T1000 (cell line): ENCODE data around the gene MSI2.

Experiments used
- DNase-seq: peaks from one replicate; lab custom pipeline; 2025; ENCODE audit warnings: mixed read lengths; lab: John Stamatoyannopoulos, UW

MSI2 gene

GRCh38 chr17:57318913-57319312, 62.6 kb downstream of the MSI2 start:
- DNase-seq = no peak

- no peak for DNase-seq
Observed at GRCh38 chr17:57319806-57320205, 63.5 kb downstream of the MSI2 start.

- DNase-seq = no peak
Observed at GRCh38 chr17:57323391-57323790, 67.1 kb downstream of the MSI2 start.

GRCh38 chr17:57324060-57324459, 67.7 kb downstream of the MSI2 start:
- DNase-seq = no peak

DNA sequence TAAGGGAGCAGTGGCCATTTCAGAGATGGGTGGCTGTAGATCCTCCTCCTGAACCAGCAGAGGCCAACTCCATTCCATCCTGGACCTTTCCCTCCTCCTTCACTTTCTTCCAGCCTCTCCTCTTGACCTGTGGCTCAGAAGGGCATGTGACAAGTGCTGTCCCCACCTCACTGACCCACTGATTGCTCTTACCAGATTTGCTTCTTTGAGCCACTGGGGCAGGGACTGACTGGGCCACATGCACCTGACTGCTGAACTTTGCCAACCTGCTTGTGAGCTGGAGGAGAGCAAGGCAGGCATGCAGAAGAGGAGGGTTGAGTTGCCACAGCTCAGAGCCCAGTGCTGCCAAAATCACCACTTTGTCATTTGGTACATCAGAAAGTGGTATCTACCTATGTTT, 68.3 kb downstream of the MSI2 start:
- no peak for DNase-seq

DNA sequence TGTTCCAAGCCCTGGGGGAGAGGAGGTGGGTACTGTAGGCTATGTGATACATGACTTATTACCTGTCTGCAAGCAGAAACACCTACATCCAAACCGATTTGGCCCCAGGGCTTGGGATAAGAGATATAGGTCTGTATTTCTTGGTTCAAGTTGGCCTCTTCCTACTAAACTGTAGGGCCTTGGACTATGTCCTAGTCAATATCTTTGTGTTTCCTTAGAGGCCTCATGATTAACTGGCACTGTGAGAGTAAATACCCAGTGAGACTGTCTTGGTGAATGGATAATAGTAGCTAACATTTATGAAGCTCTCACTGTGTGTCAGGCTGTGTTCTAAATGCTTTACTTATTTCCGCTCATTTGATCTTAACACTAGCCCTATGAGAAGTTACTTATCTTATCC, 70.0 kb downstream of the MSI2 start:
- no peak for DNase-seq

GRCh38 chr17:57326764-57327163, 70.4 kb downstream of the MSI2 start:
- DNase-seq = no peak

DNA sequence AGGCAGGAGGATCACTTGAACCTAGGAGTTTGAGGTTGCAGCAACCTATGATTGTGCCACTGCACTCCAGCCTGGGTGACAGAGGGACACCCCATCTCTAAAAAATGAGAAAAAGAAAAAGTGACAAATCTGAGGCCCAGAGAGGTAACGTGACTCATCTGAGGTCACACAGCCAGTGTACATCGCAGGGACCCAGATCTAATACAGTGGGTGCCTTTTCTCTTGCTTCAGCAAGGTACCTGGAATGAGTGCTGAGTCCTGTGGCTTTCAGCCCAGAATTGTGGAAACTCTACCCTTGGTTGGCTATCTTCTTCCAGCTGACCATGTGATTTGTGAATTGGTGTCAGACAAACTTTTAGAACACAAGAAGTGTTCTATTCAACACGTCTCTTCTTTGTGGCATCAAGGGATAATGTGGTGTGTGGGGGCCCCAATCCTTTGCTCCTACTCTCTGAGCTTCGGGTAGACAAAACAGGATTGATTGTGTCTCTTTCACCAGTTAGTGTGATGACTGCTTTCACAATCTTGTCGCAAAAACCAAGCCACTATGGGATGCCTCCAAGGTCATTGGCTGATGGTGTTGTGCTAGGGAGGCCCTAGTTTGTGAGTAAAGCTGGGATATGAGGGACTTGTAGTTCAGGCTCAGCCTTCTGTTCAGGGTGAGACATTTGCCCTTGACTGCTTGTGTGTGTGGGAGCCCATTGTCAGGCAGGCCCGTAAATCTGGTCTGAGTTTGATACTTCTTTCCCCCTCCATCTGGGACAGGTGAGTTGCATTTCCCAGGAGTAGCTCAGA, 71.0 kb downstream of the MSI2 start:
- DNase-seq = no peak

DNA sequence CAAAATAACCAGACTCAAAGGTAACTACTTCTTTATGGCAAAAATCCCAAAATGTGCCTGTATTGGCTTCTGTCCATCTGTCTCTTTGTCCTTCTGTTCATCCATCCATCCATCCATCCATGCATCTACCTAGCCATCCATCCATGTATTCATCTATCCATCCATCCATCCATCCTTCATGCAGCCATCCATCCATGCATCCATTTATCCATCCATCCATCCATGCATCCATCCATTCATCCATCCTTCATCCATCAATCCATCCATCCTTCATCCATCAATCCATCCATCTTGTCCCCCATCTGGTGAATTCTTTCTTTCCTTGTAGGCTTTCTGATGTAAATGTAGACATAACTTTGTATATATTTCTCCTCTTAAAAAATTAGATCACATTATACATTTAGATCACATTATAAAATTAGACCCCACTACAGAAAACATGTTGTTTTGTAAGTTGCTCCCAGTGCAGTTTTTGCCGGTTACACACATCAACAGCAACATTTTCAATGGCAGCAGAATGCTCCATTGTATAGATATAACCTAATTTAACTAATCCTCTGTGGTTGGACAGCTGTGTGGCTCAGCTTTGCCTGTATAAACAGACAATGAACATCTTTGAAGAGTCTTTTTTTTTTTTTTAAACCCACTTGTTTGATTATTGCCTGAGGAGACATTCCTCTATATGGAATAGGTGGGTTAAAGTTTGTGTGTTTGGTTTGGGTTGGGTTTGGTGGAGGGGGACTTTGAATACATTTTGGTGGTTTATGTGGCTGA, 72.0 kb downstream of the MSI2 start:
- DNase-seq = no peak

- no peak for DNase-seq
Observed at GRCh38 chr17:57329380-57330214, 73.3 kb downstream of the MSI2 start.

- no peak for DNase-seq
Observed at GRCh38 chr17:57330587-57330986, 74.3 kb downstream of the MSI2 start.

DNA sequence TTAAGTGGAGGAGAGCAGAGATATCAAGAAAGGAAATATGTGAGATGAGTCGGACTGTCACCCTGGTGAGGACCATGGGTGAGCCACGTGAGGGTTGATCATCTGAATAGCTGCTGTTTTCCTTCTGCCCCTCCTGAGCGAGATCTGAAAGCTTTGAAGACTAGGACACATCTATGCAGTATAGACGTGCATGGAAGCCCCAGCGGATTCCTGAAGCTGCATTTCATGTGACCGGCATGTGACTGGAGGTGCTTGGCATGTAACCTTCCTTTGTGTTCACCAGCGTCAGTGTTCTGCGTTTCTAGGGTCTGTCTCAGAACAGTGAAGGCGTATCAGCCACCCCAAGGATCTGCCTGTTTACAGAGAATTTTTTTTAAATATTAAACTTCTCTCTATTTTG, 75.1 kb downstream of the MSI2 start:
- no peak for DNase-seq

DNA sequence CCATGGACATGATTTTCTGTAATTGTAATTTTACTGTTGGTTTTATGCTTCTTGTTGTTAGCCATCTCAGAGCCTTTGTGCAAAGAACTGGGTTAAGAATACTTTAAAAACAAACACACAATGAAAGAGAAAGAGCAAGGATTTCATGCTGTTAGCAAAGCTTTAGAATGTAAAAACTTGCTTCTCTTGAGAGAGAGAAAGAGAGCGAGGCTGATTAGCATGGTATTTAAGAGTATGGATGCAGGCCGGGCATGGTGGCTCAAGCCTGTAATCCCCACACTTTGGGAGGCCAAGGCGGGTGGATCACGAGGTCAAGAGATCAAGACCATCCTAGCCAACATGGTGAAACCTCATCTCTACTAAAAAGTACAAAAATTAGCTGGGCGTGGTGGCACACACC, 76.2 kb downstream of the MSI2 start:
- DNase-seq = no peak

- no peak for DNase-seq
Observed at GRCh38 chr17:57335195-57335792, 79.0 kb downstream of the MSI2 start.

GRCh38 chr17:57337390-57337789, 81.1 kb downstream of the MSI2 start:
- no peak for DNase-seq

GRCh38 chr17:57338257-57338914, 82.1 kb downstream of the MSI2 start:
- no peak for DNase-seq

DNA sequence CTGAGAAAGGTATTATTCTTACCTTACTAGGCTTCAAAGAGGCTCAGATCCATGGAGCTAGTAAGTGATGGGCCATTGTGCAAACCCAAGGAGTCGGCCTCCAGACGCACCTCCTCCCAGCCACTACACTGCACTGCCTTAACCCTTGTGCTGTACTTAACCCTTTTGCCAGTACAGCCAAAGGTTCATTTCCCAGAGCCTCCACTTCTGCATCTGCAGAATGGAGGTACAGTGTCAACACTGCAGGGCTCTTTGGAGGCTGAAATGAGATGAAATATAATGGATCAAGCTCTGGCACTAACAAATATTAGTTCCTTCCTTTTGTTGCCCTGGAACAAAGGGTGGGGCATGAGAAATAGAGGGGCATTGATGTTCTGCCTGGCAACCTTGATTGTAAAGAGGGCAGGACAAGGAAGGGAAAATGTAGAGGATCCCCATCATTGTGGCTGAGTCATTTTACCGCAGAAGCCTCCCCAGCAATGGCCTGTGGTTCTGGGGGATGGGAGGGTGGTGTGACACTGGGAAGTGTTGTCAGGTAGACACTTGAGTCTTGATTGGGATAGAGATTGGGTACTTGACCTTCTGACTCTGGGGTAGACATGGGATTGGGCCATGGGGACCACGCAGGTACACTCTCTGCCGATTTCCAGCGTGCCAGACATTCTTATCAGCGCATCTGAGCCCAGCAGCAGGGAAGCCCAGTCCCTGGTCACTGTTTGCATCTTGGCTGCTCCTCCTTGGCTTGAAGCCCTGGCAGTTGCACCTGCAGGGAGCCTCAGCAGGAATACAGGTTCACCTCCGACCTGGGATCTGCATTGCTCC, 84.0 kb downstream of the MSI2 start:
- no peak for DNase-seq

- DNase-seq = no peak
Observed at GRCh38 chr17:57341611-57342540, 85.6 kb downstream of the MSI2 start.

- DNase-seq = no peak
Observed at GRCh38 chr17:57342963-57343589, 86.8 kb downstream of the MSI2 start.
